DOHH2 (cell line): ENCODE measurements around the gene PSMB2.

ENCODE experiments used
- H3F3A ChIP-seq: fragments of 200-600 bp; sonication (generic), shearing (Covaris generic); 2 replicates; pipeline ENCODE4 v1.6.0; 2016; ENCODE audit warnings: antibody characterized with exemption, mild to moderate bottlenecking; ENCODE audit not compliant: control insufficient read depth, insufficient read depth
- H3K27ac ChIP-seq: fragments of 200-600 bp; sonication (generic); 2 replicates; pipeline ENCODE4 v1.5.1; 2014; ENCODE audit warnings: low read depth, mild to moderate bottlenecking, low read length, moderate library complexity
- H3K27me3 ChIP-seq: fragments of 200-600 bp; sonication (generic); 2 replicates; pipeline ENCODE4 v1.6.1; 2014; ENCODE audit warnings: mild to moderate bottlenecking, low read length, mixed read lengths; ENCODE audit not compliant: control insufficient read depth
- H3K36me3 ChIP-seq: fragments of 200-600 bp; sonication (generic); 2 replicates; pipeline ENCODE4 v1.6.1; 2014; ENCODE audit warnings: mild to moderate bottlenecking, low read length, moderate library complexity, mixed read lengths; ENCODE audit not compliant: control insufficient read depth
- H3K4me1 ChIP-seq: fragments of 200-600 bp; sonication (generic); 2 replicates; pipeline ENCODE4 v1.6.1; 2014; ENCODE audit warnings: mild to moderate bottlenecking, low read length, mixed read lengths; ENCODE audit not compliant: control insufficient read depth
- H3K4me2 ChIP-seq: fragments of 200-600 bp; sonication (generic); 2 replicates; pipeline ENCODE4 v1.6.0; 2014; ENCODE audit warnings: mild to moderate bottlenecking, low read length, moderate library complexity
- H3K4me3 ChIP-seq: fragments of 200-600 bp; sonication (generic); 2 replicates; pipeline ENCODE4 v1.5.1; 2014; ENCODE audit warnings: mild to moderate bottlenecking, low read length, mixed read lengths
- H3K79me2 ChIP-seq: fragments of 200-600 bp; sonication (generic); 2 replicates; pipeline ENCODE4 v1.6.1; 2014; ENCODE audit warnings: mild to moderate bottlenecking, low read length, mixed read lengths; ENCODE audit not compliant: control insufficient read depth
- H3K9me2 ChIP-seq: fragments of 200-600 bp; sonication (generic); replicated peaks from 2 replicates; pipeline ENCODE4 v1.6.1; 2014; ENCODE audit warnings: mild to moderate bottlenecking, low read length, mixed read lengths; ENCODE audit not compliant: control insufficient read depth
- H3K9me3 ChIP-seq: fragments of 200-600 bp; sonication (generic); 2 replicates; pipeline ENCODE4 v1.6.1; 2014; ENCODE audit warnings: antibody characterized with exemption, low read length, mixed read lengths; ENCODE audit not compliant: control insufficient read depth, insufficient read depth
- H4K20me1 ChIP-seq: fragments of 200-600 bp; sonication (generic); 2 replicates; pipeline ENCODE4 v1.6.0; 2014; ENCODE audit warnings: low read depth, mild to moderate bottlenecking, antibody characterized with exemption, low read length, moderate library complexity; ENCODE audit not compliant: control insufficient read depth, insufficient read depth
- CTCF ChIP-seq: fragments of 200-600 bp; sonication (generic); IDR thresholded peaks from one replicate; pipeline ENCODE4 v1.5.1; 2014; ENCODE audit warnings: antibody characterized with exemption, mild to moderate bottlenecking, low read depth, low read length; ENCODE audit not compliant: poor library complexity, severe bottlenecking
- EZH2phosphoT487 ChIP-seq: fragments of 200-600 bp; sonication (generic); IDR thresholded peaks from 2 replicates; pipeline ENCODE4 v1.6.1; 2017; ENCODE audit warnings: borderline replicate concordance, mild to moderate bottlenecking, antibody characterized with exemption, low read length, moderate library complexity, mixed read lengths

The PSMB2 gene

GRCh38 chr1:35663434-35663833, 22.1 kb upstream of the PSMB2 start:
- no peaks in the 10 kb centered on the region for H3K9me3 ChIP-seq
- no peak overlapping the region for H3K4me2 ChIP-seq
- H3K4me1 ChIP-seq, result no peaks in the 10 kb centered on the region
- no peaks in the 10 kb centered on the region for H3K9me2 ChIP-seq
- H3K27me3 ChIP-seq, result peaks cover 15% of the 10 kb centered on the region
- TF ChIP-seq CTCF, result no peak
- no peak for TF ChIP-seq EZH2phosphoT487
- no peaks in the 10 kb centered on the region for H3K79me2 ChIP-seq
- H3K27ac ChIP-seq, result no peak overlapping the region
- H3K36me3 ChIP-seq, result no peaks in the 10 kb centered on the region
- no peak overlapping the region for H3K4me3 ChIP-seq
- no peaks in the 10 kb centered on the region for H3F3A ChIP-seq
- H4K20me1 ChIP-seq, result no peaks in the 10 kb centered on the region

- Histone ChIP-seq H3K79me2 (no peaks in the 10 kb centered on the region), H3K4me2 (no peak overlapping the region), H3K4me3 (no peak overlapping the region), H3K4me1 (no peaks in the 10 kb centered on the region), H3F3A (no peaks in the 10 kb centered on the region), H4K20me1 (no peaks in the 10 kb centered on the region), H3K36me3 (no peaks in the 10 kb centered on the region), H3K9me3 (no peaks in the 10 kb centered on the region), H3K27me3 (peaks cover 5% of the 10 kb centered on the region; the same call in 1 of the 2 replicates), H3K27ac (no peak overlapping the region), H3K9me2 (no peaks in the 10 kb centered on the region)
- no peak for TF ChIP-seq CTCF
- no peak for TF ChIP-seq EZH2phosphoT487
These were observed 20.1 kb upstream of the PSMB2 start for GRCh38 chr1:35661474-35661795.

- no peaks in the 10 kb centered on the region for H3K4me1 ChIP-seq
- no peaks in the 10 kb centered on the region for H3F3A ChIP-seq
- H3K4me3 ChIP-seq, result no peak overlapping the region
- peaks cover 4% of the 10 kb centered on the region; the same call in 1 of the 2 replicates for H3K27me3 ChIP-seq
- no peaks in the 10 kb centered on the region for H3K79me2 ChIP-seq
- no peaks in the 10 kb centered on the region for H4K20me1 ChIP-seq
- H3K4me2 ChIP-seq, result no peak overlapping the region
- no peak overlapping the region for H3K27ac ChIP-seq
- H3K9me2 ChIP-seq, result no peaks in the 10 kb centered on the region
- H3K36me3 ChIP-seq, result no peaks in the 10 kb centered on the region
- no peaks in the 10 kb centered on the region for H3K9me3 ChIP-seq
- no peak for TF ChIP-seq EZH2phosphoT487
- no peak for TF ChIP-seq CTCF
These were observed 19.5 kb upstream of the PSMB2 start for GRCh38 chr1:35660581-35661473.
